ENCODE data around the gene ST14. TPM values are rescaled to one million over a fixed set of nuclear protein-coding genes. Genes with fewer than 3 reads are reported as not detected.
A peak's percentile ranks its signal among the peaks of the same experiment; 100 is the strongest.

Gene ST14
- total RNA-seq, 4 donors from 2014 or later: 1.2 to 3.4 (median 2.6) TPM

DNA sequence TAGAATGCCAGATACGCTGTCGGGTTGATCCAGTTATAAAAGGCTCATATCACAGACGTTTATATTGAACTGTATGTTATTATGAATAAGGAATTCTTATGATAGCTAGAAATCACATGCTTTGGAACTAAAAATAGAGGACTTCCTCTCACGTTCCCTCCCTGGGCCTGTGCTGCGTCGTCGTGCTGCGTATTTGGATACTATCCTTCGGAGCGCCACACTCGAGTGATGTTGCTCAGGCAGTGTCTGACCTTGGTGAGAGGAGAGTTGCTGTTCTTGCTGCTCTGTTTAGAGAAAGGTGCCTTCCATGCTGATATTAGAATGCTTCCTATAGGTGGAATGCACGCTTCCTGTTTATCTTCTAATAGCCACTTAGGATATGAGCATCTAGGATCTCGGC lies 20.2 kb upstream of the ST14 start:
- Histone ChIP-seq H3K27me3 (no peaks in the 10 kb centered on the region), H3K9me3 (no peaks in the 10 kb centered on the region), H3K4me3 (no peak overlapping the region), H3K4me1 (peaks cover 8 to 27% (median 22%) of the 10 kb centered on the region in 4 donors), H3K36me3 (peaks cover 44 to 95% (median 70%) of the 10 kb centered on the region in 4 donors), H3K27ac (replicated peaks in 1 of 4) (no peak overlapping the region)
- intact Hi-C loops (cut with DNase I): no loop called here
- 74% methylated on average over 11 of the region's 13 CpGs for WGBS
- no peak for DNase-seq (ENCODE audit: extremely low spot score)
- no peak for TF ChIP-seq POLR2AphosphoS5 (IDR thresholded peaks at IDR 0.05)
- no peak for TF ChIP-seq EP300 (IDR thresholded peaks at IDR 0.05)
- TF ChIP-seq POLR2A (IDR thresholded peaks at IDR 0.05; ENCODE audit: low read depth): no peak
- TF ChIP-seq, protein P1, sequence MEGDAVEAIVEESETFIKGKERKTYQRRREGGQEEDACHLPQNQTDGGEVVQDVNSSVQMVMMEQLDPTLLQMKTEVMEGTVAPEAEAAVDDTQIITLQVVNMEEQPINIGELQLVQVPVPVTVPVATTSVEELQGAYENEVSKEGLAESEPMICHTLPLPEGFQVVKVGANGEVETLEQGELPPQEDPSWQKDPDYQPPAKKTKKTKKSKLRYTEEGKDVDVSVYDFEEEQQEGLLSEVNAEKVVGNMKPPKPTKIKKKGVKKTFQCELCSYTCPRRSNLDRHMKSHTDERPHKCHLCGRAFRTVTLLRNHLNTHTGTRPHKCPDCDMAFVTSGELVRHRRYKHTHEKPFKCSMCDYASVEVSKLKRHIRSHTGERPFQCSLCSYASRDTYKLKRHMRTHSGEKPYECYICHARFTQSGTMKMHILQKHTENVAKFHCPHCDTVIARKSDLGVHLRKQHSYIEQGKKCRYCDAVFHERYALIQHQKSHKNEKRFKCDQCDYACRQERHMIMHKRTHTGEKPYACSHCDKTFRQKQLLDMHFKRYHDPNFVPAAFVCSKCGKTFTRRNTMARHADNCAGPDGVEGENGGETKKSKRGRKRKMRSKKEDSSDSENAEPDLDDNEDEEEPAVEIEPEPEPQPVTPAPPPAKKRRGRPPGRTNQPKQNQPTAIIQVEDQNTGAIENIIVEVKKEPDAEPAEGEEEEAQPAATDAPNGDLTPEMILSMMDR (IDR thresholded peaks at IDR 0.05): no peak

DNA sequence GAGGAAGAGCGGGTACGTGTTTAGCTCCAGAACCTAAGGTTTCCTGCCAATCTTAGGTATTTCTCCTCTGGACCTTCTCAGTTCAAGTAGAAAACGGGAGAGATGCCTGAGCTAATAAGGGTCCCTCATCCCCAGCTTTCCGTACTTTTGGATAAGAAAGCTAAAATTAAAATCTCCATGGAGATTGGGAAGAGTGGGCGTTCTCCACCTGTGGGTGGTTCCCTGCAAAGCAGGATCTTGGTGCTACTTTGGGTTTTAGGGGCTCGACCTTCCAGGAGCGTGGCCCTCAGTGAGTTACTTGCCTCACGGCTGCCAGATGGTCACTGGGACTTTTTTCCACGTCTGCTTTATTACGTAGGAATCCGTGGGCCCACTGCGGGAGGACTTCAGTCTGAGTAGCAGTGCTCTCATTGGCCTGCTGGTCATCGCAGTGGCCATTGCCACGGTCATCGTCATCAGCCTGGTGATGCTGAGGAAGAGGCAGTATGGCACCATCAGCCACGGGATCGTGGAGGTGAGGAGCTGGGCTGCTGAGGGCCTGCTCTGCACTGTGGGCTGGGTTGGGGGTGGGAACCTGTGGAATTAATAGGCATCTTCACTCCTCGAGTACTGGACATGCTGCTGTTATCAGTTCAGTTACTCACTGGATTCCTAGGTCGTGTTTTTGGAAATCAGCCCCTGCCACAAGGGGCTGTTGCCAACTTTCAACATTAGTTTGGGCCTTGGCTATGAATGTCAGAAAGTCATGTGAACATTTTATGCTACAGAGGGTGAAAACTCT lies 17.8 kb upstream of the ST14 start:
- Histone ChIP-seq H3K9me3 (no peaks in the 10 kb centered on the region), H3K27me3 (no peaks in the 10 kb centered on the region), H3K4me1 (peaks cover 28 to 50% (median 45%) of the 10 kb centered on the region in 4 donors), H3K27ac (replicated peaks in 1 of 4) (no peak overlapping the region), H3K4me3 (no peak overlapping the region), H3K36me3 (peaks cover 29 to 89% (median 54%) of the 10 kb centered on the region in 4 donors)
- 86% methylated on average over 15 of the region's 19 CpGs for WGBS
- DNase-seq (ENCODE audit: extremely low spot score): no peak
- TF ChIP-seq, protein P1 (IDR thresholded peaks at IDR 0.05): no peak
- TF ChIP-seq POLR2AphosphoS5 (IDR thresholded peaks at IDR 0.05) (no peak), EP300 (IDR thresholded peaks at IDR 0.05) (no peak), POLR2A (IDR thresholded peaks at IDR 0.05; ENCODE audit: low read depth) (no peak)
- intact Hi-C loops (cut with DNase I): no loop called here

DNA sequence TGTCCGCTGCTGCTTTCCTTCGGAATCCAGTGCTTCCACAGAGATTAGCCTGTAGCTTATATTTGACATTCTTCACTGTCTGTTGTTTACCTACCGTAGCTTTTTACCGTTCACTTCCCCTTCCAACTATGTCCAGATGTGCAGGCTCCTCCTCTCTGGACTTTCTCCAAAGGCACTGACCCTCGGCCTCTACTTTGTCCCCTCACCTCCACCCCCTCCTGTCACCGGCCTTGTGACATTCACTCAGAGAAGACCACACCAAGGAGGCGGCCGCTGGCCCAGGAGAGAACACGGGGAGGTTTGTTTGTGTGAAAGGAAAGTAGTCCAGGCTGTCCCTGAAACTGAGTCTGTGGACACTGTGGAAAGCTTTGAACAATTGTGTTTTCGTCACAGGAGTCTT lies 15.4 kb upstream of the ST14 start:
- H3K36me3 ChIP-seq: peaks cover 23 to 70% (median 43%) of the 10 kb centered on the region in 4 donors
- WGBS: 49% methylated on average over 10 of the region's 10 CpGs
- DNase-seq (ENCODE audit: extremely low spot score): no peak

DNA sequence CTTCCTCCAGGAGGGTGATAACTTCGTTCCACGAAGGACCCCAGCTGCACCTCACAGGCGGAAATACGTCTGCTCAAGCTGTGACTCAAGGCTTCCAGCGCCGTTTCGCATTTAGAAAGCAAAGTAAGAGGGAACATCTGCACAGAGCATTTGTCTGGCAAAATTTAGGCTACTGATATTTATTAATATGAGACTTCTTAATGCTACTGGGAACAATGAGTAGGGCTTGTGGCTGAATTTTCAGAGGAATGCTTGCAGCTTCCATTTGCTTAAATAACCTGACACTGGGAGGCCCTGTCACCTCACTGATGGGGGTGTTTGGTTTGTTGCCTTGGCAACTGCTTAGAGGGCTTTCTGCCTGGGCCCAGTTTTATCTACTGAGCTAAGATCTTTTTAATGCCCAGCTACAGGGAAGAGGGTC lies 14.7 kb upstream of the ST14 start:
- no peaks in the 10 kb centered on the region for H3K27me3 ChIP-seq
- 52% methylated on average over 7 of the region's 7 CpGs for WGBS
- H3K9me3 ChIP-seq: no peaks in the 10 kb centered on the region
- H3K4me1 ChIP-seq: peaks cover 24 to 45% (median 43%) of the 10 kb centered on the region in 4 donors
- no peak for DNase-seq (ENCODE audit: extremely low spot score)
- H3K36me3 ChIP-seq: peaks cover 23 to 63% (median 40%) of the 10 kb centered on the region in 4 donors
- intact Hi-C loops (cut with DNase I): no loop called here
- no peak overlapping the region for H3K4me3 ChIP-seq
- peak overlapping the region; percentile 63 to 72 (median 68) for H3K27ac ChIP-seq (replicated peaks in 1 of 4)
- TF ChIP-seq EP300 (IDR thresholded peaks at IDR 0.05) (no peak), POLR2A (IDR thresholded peaks at IDR 0.05; ENCODE audit: low read depth) (no peak), POLR2AphosphoS5 (IDR thresholded peaks at IDR 0.05) (no peak)
- TF ChIP-seq, protein P1 (IDR thresholded peaks at IDR 0.05): no peak

More for the DNA sequence above, 15.4 kb upstream of the ST14 start:
- intact Hi-C loops (cut with DNase I): no loop called here
- peaks cover 29 to 52% (median 46%) of the 10 kb centered on the region in 4 donors for H3K4me1 ChIP-seq
- H3K4me3 ChIP-seq: no peak overlapping the region
- TF ChIP-seq POLR2A (IDR thresholded peaks at IDR 0.05; ENCODE audit: low read depth): no peak
- H3K27me3 ChIP-seq: no peaks in the 10 kb centered on the region
- H3K27ac ChIP-seq (replicated peaks in 1 of 4): peak overlapping the region; percentile 63 to 72 (median 68)
- H3K9me3 ChIP-seq: no peaks in the 10 kb centered on the region

DNA sequence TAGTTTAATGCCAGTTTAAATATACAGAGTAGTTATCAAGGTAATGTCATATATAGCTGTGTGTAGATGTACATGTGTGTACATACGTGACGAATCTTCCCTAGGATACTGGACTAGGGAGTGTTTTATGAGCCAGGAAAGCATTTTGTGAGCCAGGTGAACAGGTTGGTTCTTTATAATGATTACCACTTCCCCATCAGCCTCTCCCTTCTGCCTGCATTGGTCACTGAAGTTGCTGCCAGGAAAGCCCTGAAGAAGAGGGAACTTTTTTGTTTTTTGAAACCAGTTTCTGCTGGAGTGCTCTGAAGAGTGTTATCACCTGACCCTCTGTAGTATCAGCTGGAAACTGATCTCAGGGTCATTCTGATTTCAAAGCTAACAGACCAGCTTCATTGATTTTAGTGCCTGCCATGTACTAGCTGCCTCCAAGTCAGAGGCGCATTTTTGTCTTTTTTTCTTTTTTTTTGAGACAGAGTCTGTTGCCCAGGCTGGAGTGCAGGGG lies 14.2 kb upstream of the ST14 start:
- DNase-seq (ENCODE audit: extremely low spot score): no peak
- H3K27ac ChIP-seq (replicated peaks in 1 of 4): peak overlapping the region; percentile 63 to 72 (median 68)
- no peaks in the 10 kb centered on the region for H3K9me3 ChIP-seq
- peaks cover 24 to 45% (median 43%) of the 10 kb centered on the region in 4 donors for H3K4me1 ChIP-seq
- H3K27me3 ChIP-seq: no peaks in the 10 kb centered on the region
- intact Hi-C loops (cut with DNase I): no loop called here
- H3K36me3 ChIP-seq: peaks cover 18 to 59% (median 38%) of the 10 kb centered on the region in 4 donors
- 94% methylated on average over 3 of the region's 3 CpGs for WGBS
- no peak for TF ChIP-seq POLR2AphosphoS5 (IDR thresholded peaks at IDR 0.05)
- no peak for TF ChIP-seq POLR2A (IDR thresholded peaks at IDR 0.05; ENCODE audit: low read depth)
- TF ChIP-seq, protein P1 (IDR thresholded peaks at IDR 0.05): no peak
- no peak for TF ChIP-seq EP300 (IDR thresholded peaks at IDR 0.05)
- no peak overlapping the region for H3K4me3 ChIP-seq
